CD4-positive, alpha-beta T cell treated with Interleukin-10 for 1 hour (primary cell): ENCODE results near the gene SMYD3.
"Not testable (repeated sequence)": the region's sequence is repeated elsewhere in the genome, so short reads cannot be mapped to it uniquely, and the experiment has no call there.

Experiments used
- DNase-seq: peaks from one replicate; pipeline ENCODE4 v3.0.0-alpha.2; 2020

SMYD3 gene

GRCh38 chr1:246415028-246415427, 92.1 kb downstream of the SMYD3 start:
- DNase-seq = no peak

GRCh38 chr1:246413430-246413829, 93.6 kb downstream of the SMYD3 start:
- no peak for DNase-seq

DNA sequence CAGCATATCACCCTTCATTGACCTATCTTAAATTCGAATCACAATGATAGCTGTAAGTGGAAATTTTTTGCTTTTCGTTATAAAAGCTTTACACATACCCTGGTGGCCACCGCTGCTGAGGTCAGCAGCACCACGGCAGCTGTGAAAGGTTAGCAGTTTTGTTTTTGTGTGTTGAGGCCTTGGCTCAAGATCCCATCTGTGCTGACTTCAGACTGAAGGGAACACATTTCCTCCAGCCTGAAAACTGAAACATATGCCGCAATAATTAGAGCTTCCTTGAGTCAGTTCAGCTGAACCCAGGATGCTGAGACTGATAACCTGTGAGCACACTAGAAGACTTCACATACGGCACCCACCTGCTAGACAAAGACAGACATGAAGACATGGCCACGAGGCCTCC, 103.0 kb downstream of the SMYD3 start:
- no peak for DNase-seq

- no peak for DNase-seq
Measured at GRCh38 chr1:246398126-246398813, 108.8 kb downstream of the SMYD3 start.

DNA sequence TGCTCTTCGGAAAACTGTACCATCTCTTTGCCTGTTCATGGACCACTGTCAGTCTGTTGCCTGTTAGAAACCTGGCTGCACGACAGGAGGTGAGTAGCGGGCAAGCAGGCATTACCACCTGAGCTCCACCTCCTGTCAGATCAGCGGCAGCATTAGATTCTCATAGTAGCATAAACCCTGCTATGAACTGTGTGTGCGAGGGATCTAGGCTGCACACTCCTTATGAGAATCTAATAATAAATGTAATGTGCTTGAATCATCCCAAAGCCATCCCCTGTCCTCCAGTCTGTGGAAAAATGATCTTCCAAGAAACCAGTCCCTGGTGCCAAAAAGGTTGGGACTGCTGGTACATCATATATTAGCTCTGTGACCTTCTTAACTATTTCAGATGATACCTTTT, 110.0 kb downstream of the SMYD3 start:
- DNase-seq = no peak

DNA sequence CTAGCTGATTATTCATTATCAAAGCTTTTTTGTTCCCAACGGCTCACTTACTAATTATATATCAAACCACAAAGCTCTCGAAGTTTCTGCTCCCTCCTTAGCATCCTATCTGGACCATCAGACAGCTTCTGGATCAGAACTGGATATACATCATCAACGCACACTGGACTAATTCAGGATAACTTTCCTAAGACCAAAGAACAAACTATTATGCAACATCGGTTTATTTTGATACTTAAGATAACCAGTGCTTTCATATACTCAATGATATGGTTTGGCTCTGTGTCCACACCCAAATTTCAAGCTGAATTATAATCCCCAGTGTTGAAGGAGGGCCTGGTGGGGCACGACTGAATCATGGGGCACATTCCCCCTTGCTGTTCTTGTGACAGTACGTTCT, 110.8 kb downstream of the SMYD3 start:
- no peak for DNase-seq

GRCh38 chr1:246394121-246394520, 113.0 kb downstream of the SMYD3 start:
- DNase-seq = no peak

DNA sequence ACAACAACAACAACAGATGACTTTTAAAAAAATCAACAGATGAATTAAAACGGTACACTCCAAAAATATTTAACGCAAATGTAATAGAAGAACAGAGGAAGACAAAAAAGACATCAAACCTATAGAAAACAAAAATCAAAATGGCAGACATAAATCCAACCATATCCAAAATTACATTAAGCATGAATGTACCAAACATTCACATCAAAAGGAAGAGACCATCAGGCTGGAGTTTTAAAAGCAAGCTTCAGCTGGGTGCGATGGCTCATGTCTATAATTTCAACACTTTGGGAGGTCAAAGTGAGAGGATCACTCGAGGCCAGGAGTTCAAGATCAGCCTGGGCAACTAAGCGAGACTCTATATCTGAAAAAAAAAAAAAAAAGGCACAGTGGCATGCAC, 116.2 kb downstream of the SMYD3 start:
- DNase-seq = no peak

GRCh38 chr1:246384616-246385015, 122.5 kb downstream of the SMYD3 start:
- DNase-seq = no peak

DNA sequence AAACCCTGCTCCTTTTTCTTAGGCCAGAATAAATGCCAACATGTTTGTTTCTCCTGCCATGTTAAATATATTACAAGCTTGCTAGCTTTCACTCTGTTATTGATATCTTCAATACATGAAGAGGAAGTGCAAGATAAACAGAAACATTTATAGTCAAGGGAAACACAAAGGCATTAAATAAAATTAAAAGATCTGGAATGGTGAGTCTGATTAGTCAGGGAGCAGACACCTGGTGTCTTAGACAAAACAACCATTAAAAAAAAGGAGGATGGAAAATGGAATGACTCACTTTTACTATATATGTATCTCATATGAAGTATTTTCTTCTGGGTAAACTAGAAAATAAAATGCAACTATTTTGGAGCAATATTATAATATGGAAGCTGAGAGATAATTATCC, 123.3 kb downstream of the SMYD3 start:
- DNase-seq = no peak

GRCh38 chr1:246383239-246383589, 123.9 kb downstream of the SMYD3 start:
- DNase-seq = no peak

GRCh38 chr1:246382589-246383238, 124.4 kb downstream of the SMYD3 start:
- DNase-seq = no peak

GRCh38 chr1:246381452-246381851, 125.6 kb downstream of the SMYD3 start:
- DNase-seq = no peak

GRCh38 chr1:246377625-246378153, 129.4 kb downstream of the SMYD3 start:
- DNase-seq = no peak

DNA sequence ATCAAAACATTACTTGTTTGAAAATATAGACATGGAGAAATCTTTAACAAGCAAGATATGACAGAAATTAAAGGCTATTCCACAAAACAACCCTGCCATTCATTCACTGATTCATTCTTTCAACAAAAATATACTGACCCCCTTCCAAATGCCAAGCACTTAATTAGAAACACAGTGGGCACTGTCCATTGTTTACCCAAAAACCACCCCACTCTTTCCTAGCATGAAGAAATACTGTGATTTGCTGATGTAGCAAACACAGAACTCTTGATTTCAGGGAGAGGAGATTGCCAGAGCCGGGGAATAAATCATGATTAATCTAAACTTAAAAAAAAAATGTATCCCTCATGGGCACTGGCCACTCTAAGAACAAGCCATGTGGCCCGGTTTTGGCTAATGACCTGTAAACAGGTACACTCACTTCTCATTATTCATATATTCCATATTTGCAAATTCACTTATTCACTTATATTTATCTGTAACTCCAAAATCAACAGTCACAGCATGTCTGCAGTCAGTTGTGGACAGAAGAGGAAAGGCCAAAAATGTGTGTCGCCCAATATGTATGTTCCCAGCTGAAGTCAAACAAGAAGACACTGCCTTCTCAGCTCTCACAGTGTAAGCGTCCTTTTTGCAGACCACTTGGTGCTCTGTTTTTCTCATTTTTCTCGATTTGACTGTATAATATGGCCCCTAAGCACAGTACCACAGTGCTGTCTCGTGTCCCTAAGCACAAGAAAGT, 133.1 kb downstream of the SMYD3 start:
- no peak for DNase-seq

- DNase-seq = no peak
Measured at GRCh38 chr1:246372559-246372958, 134.5 kb downstream of the SMYD3 start.

- DNase-seq = no peak
Measured at GRCh38 chr1:246367041-246367440, 140.0 kb downstream of the SMYD3 start.

- no peak for DNase-seq
Measured at GRCh38 chr1:246365708-246366107, 141.4 kb downstream of the SMYD3 start.

GRCh38 chr1:246364415-246364941, 142.6 kb downstream of the SMYD3 start:
- no peak for DNase-seq

DNA sequence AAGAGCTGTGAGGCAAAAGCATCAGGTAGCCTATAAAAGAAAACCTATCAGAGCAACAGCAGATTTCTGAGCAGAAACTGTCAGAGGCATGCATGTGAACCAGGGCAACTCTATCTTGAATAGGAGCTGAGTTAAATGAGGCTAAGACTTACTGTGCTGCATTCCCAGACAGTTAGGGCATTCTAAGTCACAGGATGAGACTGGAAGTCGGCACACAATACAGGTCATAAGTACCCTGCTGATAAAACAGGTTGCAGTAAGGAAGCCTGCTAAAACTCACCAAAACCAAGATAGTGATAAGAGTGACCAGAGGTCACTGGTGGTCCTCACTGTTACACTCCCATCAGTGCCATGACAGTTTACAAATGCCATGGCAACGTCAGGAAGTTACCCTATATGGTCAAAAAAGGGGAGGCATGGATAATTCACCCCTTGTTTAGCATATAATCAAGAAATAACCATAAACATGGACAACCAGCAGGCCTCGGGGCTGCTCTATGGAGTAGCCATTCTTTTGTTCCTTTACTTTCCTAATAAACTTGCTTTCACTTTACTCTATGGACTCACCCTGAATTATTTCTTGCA, 150.0 kb downstream of the SMYD3 start:
- DNase-seq = not testable (repeated sequence)

DNA sequence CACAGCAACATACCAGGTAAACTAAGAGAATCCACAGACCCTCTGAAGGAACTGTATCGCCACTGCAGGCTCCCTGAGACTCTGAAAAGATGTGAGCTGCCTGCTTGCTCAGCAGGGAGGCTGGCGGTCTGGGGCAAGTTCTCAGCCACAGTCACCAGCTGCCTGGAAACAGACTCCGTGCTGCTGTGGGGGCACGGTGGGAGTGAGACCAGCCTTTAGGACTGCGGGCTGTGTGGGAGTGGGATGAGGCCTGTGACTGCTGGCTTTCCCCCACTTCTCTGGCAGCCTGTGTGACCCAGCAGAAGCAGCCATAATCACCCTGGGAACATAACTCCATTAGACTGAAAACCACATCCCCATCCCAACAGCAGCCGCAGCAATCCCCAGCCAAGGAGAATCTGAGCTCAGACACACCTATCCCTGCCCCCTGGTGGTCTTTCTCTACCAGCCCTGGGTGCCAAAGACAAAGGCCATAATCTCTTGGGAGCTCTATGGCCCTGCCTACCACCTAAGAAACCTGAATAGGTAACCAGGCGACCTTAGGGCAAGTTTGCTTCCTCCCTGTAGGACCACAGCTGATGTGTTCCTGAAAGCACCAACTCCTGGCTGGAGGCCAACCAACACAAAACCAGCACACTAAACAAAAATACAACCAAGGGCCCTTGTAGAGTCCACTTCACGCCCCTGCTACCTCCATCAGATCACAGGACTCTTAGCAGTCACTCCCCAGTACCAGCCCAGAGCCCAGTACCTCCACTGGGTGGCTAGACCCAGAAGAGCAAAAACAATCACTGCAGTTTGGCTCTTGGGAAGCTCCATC, 151.5 kb downstream of the SMYD3 start:
- DNase-seq = no peak

DNA sequence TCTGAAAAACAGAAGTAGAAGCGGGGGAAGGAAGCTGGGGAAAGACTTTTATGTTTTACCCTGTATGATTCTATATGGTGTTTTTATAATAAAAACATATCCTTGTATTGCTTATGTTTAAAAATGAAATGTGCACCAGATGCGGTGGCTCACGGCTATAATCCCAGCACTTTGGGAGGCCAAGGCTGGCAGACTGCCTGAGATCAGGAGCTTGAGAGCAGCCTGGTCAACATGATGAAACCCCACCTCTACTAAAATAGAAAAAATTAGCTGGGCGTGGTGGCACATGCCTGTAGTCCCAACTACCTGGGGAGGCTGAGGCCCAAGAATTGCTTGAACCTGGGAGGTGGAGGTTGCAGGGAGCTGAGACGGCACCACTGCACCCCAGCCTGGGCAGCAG, 155.4 kb downstream of the SMYD3 start:
- no peak for DNase-seq
